AG04449 (cell line): ENCODE results near the gene RAMP2.
A peak's percentile ranks its signal among the peaks of the same experiment; 100 is the strongest.
"Not testable (repeated sequence)": the region's sequence is repeated elsewhere in the genome, so short reads cannot be mapped to it uniquely, and the experiment has no call there.

ENCODE experiments used
- CTCF ChIA-PET: fragments of 350-600 bp; formaldehyde crosslinking; extraction: SDS; loops from one replicate; lab custom pipeline; 2021; ENCODE audit warnings: antibody characterized with exemption; lab: Yijun Ruan, JAX
- POLR2A ChIA-PET: fragments of 400-600, 350-600 bp; formaldehyde crosslinking; extraction: SDS; loops from one replicate; lab custom pipeline; 2020; ENCODE audit warnings: antibody characterized with exemption, inconsistent platforms; lab: Yijun Ruan, JAX
- DNase-seq: peaks from one replicate; pipeline ENCODE4 v3.0.0-alpha.2; 2010; ENCODE audit warnings: low read depth, low spot score
- H3K4me3 ChIP-seq: 2 replicates; pipeline ENCODE4 v1.5.1; 2011; ENCODE audit warnings: low read depth, mild to moderate bottlenecking, control low read depth, low read length
- CTCF ChIP-seq: IDR thresholded peaks from one replicate; pipeline ENCODE4 v1.5.1; 2011; ENCODE audit warnings: mild to moderate bottlenecking, moderate library complexity, low read length, control low read depth, inconsistent platforms; ENCODE audit not compliant: insufficient read depth; ENCODE audit errors: missing control alignments

Gene RAMP2

GRCh38 chr17:42767512-42767911 is 6.5 kb downstream of the RAMP2 start:
- CTCF ChIA-PET: no interaction called here
- no peak for TF ChIP-seq CTCF
- no peak for DNase-seq
- POLR2A ChIA-PET: interaction anchor here (1.2 kb wide), 1 partner anchor 13 kb away, joined by 3 read pairs; the partner anchor contains the start of gene WNK4
- no peak overlapping the region for H3K4me3 ChIP-seq

- CTCF ChIA-PET, H3K4me3 ChIP-seq, DNase-seq, POLR2A ChIA-PET: not testable (repeated sequence)
Observed at GRCh38 chr17:42768006-42768405, 7.0 kb downstream of the RAMP2 start.

- DNase-seq, H3K4me3 ChIP-seq, POLR2A ChIA-PET: not testable (repeated sequence)
- CTCF ChIA-PET: interaction anchor here (6.1 kb wide), 1 partner anchor 9 kb away, joined by 94 read pairs; the partner anchor contains the start of gene RAMP2
Observed at GRCh38 chr17:42769964-42770363, 8.9 kb downstream of the RAMP2 start.

- TF ChIP-seq CTCF: no peak
- DNase-seq: no peak
- ChIA-PET CTCF (interaction anchor here (1.0 to 6.1 kb wide), 4 partner anchors 9 to 59 kb away, joined by 3 to 94 read pairs (median 9); partner anchors contain the start of genes BECN1 and RAMP2), POLR2A (interaction anchor here (1.4 to 1.9 kb wide), 3 partner anchors 9 to 18 kb away, joined by 3 to 5 read pairs (median 5); no protein-coding TSS in a partner anchor)
- H3K4me3 ChIP-seq: peak overlapping the region; percentile 91
Observed at GRCh38 chr17:42772945-42773289, 11.9 kb downstream of the RAMP2 start.

GRCh38 chr17:42773290-42774035 is 12.4 kb downstream of the RAMP2 start, which contains the start of gene VPS25:
Gene VPS25, plus strand, starts transcription at chr17:42773449. Its CDS starts 27 bp downstream, at chr17:42773476.
- DNase-seq: no peak
- peak; percentile 37 for TF ChIP-seq CTCF
- ChIA-PET POLR2A (interaction anchor here (0.6 to 1.9 kb wide), 8 partner anchors 8 to 95 kb away, joined by 3 to 5 read pairs (median 3); partner anchors contain the start of gene BECN1), CTCF (interaction anchor here (1.0 to 6.1 kb wide), 4 partner anchors 9 to 59 kb away, joined by 3 to 94 read pairs (median 9); partner anchors contain the start of genes BECN1 and RAMP2)
- peak within 1 kb of the TSS; percentile 91 for H3K4me3 ChIP-seq

GRCh38 chr17:42774066-42774745 is 13.2 kb downstream of the RAMP2 start:
- ChIA-PET CTCF (interaction anchor here (1.2 to 6.1 kb wide), 4 partner anchors 8 to 50 kb away, joined by 3 to 94 read pairs (median 9); partner anchors contain the start of genes BECN1 and RAMP2), POLR2A (interaction anchor here (0.7 to 1.9 kb wide), 6 partner anchors 9 to 96 kb away, joined by 3 to 5 read pairs (median 3); partner anchors contain the start of gene BECN1)
- peak overlapping the region; percentile 91 for H3K4me3 ChIP-seq
- DNase-seq: no peak
- TF ChIP-seq CTCF: no peak

GRCh38 chr17:42775534-42776098 is 14.6 kb downstream of the RAMP2 start:
- POLR2A ChIA-PET: interaction anchor here (0.6 kb wide), 1 partner anchor 9 kb away, joined by 3 read pairs; no protein-coding TSS in a partner anchor
- TF ChIP-seq CTCF: no peak
- no peak for DNase-seq
- H3K4me3 ChIP-seq: no peak overlapping the region
- CTCF ChIA-PET: no interaction called here
